Panc1 (cell line): ENCODE results near the gene ALOX15B.

Experiments
- CTCF ChIP-seq: fragments of 450-650 bp; IDR thresholded peaks from 2 replicates; pipeline ENCODE4 v1.5.1; 2017; ENCODE audit warnings: mild to moderate bottlenecking
- POLR2AphosphoS5 ChIP-seq: IDR thresholded peaks from 2 replicates; pipeline ENCODE4 v1.6.1; 2012; ENCODE audit warnings: mild to moderate bottlenecking, low read depth, low read length, moderate library complexity
- REST ChIP-seq, 2 experiments: IDR thresholded peaks; 2 replicates each; pipeline ENCODE4 v1.6.1; 2011 to 2012; ENCODE audit warnings: low read depth in 2 of 2, control low read depth in 1 of 2, low read length in 1 of 2, mild to moderate bottlenecking in 1 of 2, moderate library complexity in 1 of 2; ENCODE audit not compliant: insufficient read depth in 1 of 2
- SIN3A ChIP-seq: IDR thresholded peaks from 2 replicates; pipeline ENCODE4 v1.6.1; 2012; ENCODE audit warnings: low read depth, mild to moderate bottlenecking, low read length, moderate library complexity, borderline replicate concordance; ENCODE audit not compliant: insufficient read depth
- TCF7L2 ChIP-seq: IDR thresholded peaks from 2 replicates; pipeline ENCODE4 v1.6.1; 2011; ENCODE audit warnings: mild to moderate bottlenecking, low read depth, low read length, inconsistent platforms

- no peak for TF ChIP-seq CTCF
- TF ChIP-seq REST (IDR thresholded peaks at IDR 0.05; ENCODE audit: insufficient read depth in 1 of 2, low read depth in 2 of 2, low read length in 1 of 2), result no peak
- no peak for TF ChIP-seq TCF7L2
- TF ChIP-seq POLR2AphosphoS5, result no peak
- no peak for TF ChIP-seq SIN3A
Observed at GRCh38 chr17:8067806-8068205, 28.9 kb downstream of the ALOX15B start.
